Adipocyte (in vitro differentiated cells): ENCODE data around the gene DHRS9.
A peak's percentile ranks its signal among the peaks of the same experiment; 100 is the strongest.

ENCODE experiments used
- DNase-seq: peaks from one replicate; pipeline ENCODE4 v3.0.0-alpha.2; 2015; ENCODE audit warnings: low read depth
- H3K27me3 ChIP-seq: replicated peaks from 2 replicates; pipeline ENCODE4 v1.7.0; 2013; ENCODE audit warnings: mild to moderate bottlenecking, low read length, moderate library complexity; ENCODE audit not compliant: control insufficient read depth, insufficient read depth
- H3K36me3 ChIP-seq: 2 replicates; pipeline ENCODE4 v1.7.0; 2013; ENCODE audit warnings: low read length, mild to moderate bottlenecking, moderate library complexity; ENCODE audit not compliant: control insufficient read depth, insufficient read depth, severe bottlenecking
- H3K4me1 ChIP-seq: 2 replicates; pipeline ENCODE4 v1.7.0; 2013; ENCODE audit warnings: mild to moderate bottlenecking, low read length, moderate library complexity; ENCODE audit not compliant: control insufficient read depth, insufficient read depth
- H3K4me3 ChIP-seq: 2 replicates; pipeline ENCODE4 v1.7.0; 2013; ENCODE audit warnings: mild to moderate bottlenecking, low read length, moderate library complexity
- H3K9ac ChIP-seq: 2 replicates; pipeline ENCODE4 v1.7.0; 2013; ENCODE audit warnings: mild to moderate bottlenecking, low read length, moderate library complexity
- H3K9me3 ChIP-seq: 2 replicates; pipeline ENCODE4 v1.7.0; 2013; ENCODE audit warnings: mild to moderate bottlenecking, low read length, moderate library complexity; ENCODE audit not compliant: control insufficient read depth

The DHRS9 gene

DNA sequence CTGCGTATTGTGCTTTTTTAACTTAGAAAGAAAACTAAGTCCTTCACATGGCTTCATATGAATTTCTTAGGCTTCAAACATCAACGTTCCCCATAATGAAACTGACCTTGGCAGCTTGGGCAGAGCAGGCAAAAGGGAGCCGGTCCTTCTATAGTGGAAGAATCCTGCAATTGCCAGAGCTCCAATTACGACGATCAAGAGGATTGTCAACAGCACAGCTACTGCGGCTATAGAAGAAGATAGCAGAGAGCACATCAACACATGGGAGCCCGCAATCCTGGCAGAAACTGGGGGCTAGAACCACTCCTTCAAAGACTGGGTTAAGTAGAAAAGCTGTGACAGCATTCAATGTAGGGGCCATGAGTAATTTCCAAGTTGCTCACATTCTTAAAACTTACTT, 69.8 kb downstream of the DHRS9 start:
- Histone ChIP-seq H3K4me1 (no peaks in the 10 kb centered on the region), H3K36me3 (no peaks in the 10 kb centered on the region), H3K9me3 (no peaks in the 10 kb centered on the region), H3K27me3 (peaks cover 15% of the 10 kb centered on the region), H3K4me3 (no peak overlapping the region), H3K9ac (no peak overlapping the region)
- DNase-seq, result no peak

DNA sequence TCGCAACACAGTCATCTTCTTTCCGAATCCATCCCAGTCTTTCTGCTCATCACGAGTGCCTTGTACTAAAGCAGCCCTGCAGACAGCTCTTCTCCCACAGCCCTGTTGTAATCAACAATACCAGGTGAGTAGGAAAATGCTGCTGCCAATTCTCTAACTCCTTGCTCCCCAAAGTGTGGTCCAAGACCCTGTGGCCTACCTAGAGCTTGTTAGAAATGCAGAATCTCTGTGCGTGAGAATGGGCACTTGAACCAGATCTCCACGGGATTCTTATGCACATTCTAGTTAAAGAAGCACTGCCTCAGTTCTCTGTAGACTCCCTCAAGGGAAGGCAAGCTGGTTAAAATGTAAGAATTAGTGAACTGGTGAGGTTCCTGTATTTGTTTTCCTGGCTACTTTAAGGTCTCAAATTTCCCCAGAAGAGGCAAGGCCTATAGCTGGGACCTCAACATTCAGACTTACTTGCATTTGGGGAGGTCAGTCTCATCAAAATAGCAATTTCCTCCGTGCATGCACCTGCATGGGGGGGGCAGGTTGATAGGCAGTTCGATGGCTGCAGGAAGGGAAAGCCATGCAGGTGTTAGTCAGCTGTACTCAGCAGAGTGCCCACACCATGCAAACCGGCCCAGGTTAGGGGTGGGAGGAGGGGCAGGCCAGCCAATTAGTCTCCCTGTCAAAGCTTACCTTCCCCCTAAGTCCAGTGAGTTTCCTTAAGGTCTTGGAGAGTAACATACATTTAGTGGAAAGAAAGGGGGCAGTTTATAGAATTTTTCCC, 70.8 kb downstream of the DHRS9 start:
- H3K4me1 ChIP-seq, result no peaks in the 10 kb centered on the region
- H3K9ac ChIP-seq, result no peak overlapping the region
- no peak for DNase-seq
- no peaks in the 10 kb centered on the region for H3K36me3 ChIP-seq
- H3K9me3 ChIP-seq, result no peaks in the 10 kb centered on the region
- H3K27me3 ChIP-seq, result peaks cover 21% of the 10 kb centered on the region
- no peak overlapping the region for H3K4me3 ChIP-seq

DNA sequence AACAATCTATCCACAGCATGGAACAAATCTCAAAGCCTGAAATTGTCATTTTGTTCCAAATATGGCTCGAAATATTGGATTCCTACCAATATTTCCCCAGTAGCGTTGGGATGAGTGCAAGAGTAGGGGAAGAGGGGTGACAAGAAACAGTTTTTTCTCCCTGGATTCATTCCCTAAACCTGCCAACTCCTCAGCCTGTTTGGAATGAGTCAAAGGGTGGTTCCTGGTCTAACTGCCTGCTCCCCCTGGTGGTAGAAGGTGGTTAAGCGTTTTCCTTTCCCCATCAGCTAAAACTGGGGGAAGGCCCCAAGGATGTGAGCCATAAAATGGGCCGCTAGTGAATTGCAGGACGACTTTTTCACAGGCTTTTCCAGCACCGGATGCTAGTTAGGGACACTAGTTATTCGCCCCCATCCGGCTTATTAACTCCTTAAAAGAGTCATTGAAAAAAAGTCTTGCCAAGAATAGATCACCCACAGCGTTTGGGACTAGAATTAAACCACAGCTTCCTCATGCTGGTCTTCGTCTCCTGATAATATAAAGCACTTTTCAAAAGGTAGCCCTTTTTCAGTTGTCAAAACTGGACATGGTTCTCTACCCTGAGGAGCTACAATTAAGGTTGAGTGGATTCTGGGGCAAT, 72.5 kb downstream of the DHRS9 start:
- Histone ChIP-seq H3K9ac (no peak overlapping the region), H3K4me3 (no peak overlapping the region), H3K27me3 (peaks cover 21% of the 10 kb centered on the region), H3K4me1 (no peaks in the 10 kb centered on the region), H3K9me3 (no peaks in the 10 kb centered on the region), H3K36me3 (no peaks in the 10 kb centered on the region)
- DNase-seq, result peak; percentile 78

DNA sequence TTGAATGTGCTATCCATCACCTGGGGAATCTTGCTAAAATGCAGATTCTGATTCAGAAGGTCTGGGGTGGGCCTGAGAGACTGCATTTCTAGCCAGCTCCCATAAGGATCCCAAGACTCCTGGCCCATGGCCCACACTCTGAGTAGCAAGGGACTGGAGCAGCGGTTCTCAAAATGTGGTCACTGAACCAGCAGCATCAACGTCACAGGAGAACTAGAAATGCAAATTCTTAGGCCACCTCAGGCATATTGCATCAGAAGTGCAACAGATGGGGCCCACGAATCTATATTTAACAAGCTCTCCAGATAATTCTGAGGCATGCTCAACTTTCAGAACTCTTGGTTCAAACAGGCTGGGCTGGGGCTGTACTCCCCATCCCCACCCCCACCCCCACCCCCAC, 74.6 kb downstream of the DHRS9 start:
- Histone ChIP-seq H3K36me3 (no peaks in the 10 kb centered on the region), H3K9me3 (no peaks in the 10 kb centered on the region), H3K27me3 (peaks cover 21% of the 10 kb centered on the region), H3K4me3 (no peak overlapping the region), H3K9ac (no peak overlapping the region), H3K4me1 (no peaks in the 10 kb centered on the region)
- no peak for DNase-seq
